ENCODE measurements around the gene FN3K.

The FN3K gene

DNA sequence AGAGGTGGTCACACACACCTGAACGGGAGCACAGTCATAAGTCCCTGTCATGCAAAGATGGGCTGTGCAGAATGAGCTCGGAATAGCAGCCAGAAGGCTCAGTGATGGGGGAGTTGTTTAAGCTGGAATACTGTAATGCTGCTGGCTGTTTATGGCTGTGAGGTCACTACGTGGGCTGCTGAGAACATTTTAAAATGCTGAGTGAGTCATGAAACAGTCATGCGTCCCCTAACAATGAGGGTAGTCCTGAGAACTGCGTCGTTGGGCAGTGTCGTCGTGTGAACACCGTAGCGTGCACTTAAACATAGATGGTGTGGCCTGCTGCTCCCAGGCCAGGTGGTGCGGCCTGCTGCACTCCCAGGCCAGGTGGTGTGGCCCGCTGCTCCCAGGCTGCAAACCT lies 56.1 kb downstream of the FN3K start:
- Histone ChIP-seq H3K79me2 (ENCODE audit: insufficient read depth, low read length) (peaks cover 53% of the 10 kb centered on the region; the same call in 1 of the 2 replicates), H3K4me1 (ENCODE audit: insufficient read depth, low read length, poor library complexity, severe bottlenecking) (no peaks in the 10 kb centered on the region), H3K9me2 (replicated peaks; ENCODE audit: low read depth, low read length) (no peaks in the 10 kb centered on the region), H3K4me2 (ENCODE audit: low read depth, low read length, poor library complexity, severe bottlenecking) (no peak overlapping the region), H3K27me3 (ENCODE audit: insufficient read depth, low read length, poor library complexity, severe bottlenecking) (no peaks in the 10 kb centered on the region), H3K36me3 (ENCODE audit: insufficient read depth, low read length) (peaks cover 46% of the 10 kb centered on the region; the same call in 1 of the 2 replicates), H3K9ac (ENCODE audit: low read depth, low read length, poor library complexity, severe bottlenecking) (no peak overlapping the region), H3K4me3 (ENCODE audit: low read length, poor library complexity, severe bottlenecking) (no peak overlapping the region), H3K9me3 (ENCODE audit: insufficient read depth, low read depth, low read length) (no peaks in the 10 kb centered on the region), H2AFZ (ENCODE audit: low read length) (no peak overlapping the region), H4K20me1 (ENCODE audit: insufficient read depth, low read length, poor library complexity, severe bottlenecking) (peaks cover 11% of the 10 kb centered on the region), H3F3A (ENCODE audit: low read depth) (no peaks in the 10 kb centered on the region)
- TF ChIP-seq EZH2phosphoT487 (IDR thresholded peaks at IDR 0.05; ENCODE audit: borderline replicate concordance) = no peak
- TF ChIP-seq, protein P1, sequence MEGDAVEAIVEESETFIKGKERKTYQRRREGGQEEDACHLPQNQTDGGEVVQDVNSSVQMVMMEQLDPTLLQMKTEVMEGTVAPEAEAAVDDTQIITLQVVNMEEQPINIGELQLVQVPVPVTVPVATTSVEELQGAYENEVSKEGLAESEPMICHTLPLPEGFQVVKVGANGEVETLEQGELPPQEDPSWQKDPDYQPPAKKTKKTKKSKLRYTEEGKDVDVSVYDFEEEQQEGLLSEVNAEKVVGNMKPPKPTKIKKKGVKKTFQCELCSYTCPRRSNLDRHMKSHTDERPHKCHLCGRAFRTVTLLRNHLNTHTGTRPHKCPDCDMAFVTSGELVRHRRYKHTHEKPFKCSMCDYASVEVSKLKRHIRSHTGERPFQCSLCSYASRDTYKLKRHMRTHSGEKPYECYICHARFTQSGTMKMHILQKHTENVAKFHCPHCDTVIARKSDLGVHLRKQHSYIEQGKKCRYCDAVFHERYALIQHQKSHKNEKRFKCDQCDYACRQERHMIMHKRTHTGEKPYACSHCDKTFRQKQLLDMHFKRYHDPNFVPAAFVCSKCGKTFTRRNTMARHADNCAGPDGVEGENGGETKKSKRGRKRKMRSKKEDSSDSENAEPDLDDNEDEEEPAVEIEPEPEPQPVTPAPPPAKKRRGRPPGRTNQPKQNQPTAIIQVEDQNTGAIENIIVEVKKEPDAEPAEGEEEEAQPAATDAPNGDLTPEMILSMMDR (conservative IDR thresholded peaks at IDR 0.05; ENCODE audit: low read length) = no peak

DNA sequence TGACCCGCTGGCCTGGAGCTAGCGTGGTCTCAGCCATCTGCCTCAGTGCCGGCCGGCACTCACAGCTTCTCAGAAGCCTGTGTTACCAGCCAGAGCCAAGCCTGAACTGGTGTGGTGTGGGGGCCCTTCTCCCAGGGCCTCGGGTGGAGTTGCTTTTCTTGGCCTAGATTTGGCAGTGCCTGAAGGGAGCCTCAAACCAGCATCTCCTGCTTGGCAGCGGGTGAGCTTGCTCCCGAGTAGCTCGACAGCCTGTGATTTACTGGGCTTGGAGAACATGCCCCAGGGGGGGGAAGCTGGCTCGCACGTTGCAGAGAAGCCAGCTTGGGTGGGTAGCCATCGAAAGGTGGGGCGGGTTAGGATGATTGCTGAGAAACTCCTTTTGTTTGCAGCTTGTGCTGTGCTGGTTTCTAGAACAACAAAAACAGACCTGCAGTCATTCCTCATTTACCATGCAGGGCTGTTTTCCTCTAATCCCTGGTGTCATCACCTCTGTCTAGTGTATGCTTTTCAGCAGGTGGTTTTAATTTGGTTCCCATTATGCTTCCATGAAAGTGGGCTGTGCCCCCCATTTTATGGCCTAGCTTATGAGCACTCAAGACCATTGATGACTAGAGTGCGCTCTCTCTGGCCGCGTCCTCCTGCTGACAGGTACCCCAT lies 58.7 kb downstream of the FN3K start:
- Histone ChIP-seq H3K36me3 (ENCODE audit: insufficient read depth, low read length) (peaks cover 49% of the 10 kb centered on the region; the same call in 1 of the 2 replicates), H3K79me2 (ENCODE audit: insufficient read depth, low read length) (peaks cover 48% of the 10 kb centered on the region; the same call in 1 of the 2 replicates), H3K4me2 (ENCODE audit: low read depth, low read length, poor library complexity, severe bottlenecking) (no peak overlapping the region)

DNA sequence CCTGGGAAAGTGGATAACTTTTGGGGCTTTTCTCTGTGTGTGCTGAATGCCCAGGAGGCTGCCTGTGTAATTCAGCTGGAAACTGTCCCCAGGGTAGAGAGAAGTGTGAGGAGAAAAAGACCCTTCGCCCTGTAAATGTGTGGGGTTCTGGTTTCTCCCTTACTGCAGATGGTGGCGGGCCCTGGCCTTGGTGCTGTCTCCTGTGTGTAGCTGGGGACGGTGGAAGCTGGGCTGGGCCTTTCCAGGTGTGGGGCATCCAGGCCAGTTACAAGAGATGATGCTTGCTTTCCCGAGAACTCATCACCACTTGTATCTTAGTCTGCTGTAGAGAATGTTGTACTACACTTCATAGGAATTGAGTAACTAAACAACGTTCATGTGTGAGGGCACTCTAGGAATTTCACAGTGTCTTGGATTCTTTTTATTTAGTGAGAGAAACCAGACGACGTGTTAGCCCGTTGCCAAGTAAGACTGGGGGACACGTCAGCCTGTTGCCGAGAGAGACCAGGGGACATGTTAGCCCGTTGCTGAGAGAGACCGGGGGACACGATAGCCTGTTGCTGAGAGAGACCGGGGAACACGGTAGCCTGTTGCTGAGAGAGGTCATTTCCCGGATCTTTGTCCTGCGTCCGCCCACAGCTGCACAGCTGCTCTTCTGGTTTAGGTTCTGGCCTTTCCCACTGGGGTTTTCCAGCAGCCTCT lies 59.5 kb downstream of the FN3K start:
- peaks cover 11% of the 10 kb centered on the region for H4K20me1 ChIP-seq (ENCODE audit: insufficient read depth, low read length, poor library complexity, severe bottlenecking)
- no peak overlapping the region for H3K9ac ChIP-seq (ENCODE audit: low read depth, low read length, poor library complexity, severe bottlenecking)
- no peaks in the 10 kb centered on the region for H3K9me2 ChIP-seq (replicated peaks; ENCODE audit: low read depth, low read length)
- peaks cover 55% of the 10 kb centered on the region; the same call in 1 of the 2 replicates for H3K36me3 ChIP-seq (ENCODE audit: insufficient read depth, low read length)
- TF ChIP-seq, protein P1 (conservative IDR thresholded peaks at IDR 0.05; ENCODE audit: low read length) = no peak
- TF ChIP-seq EZH2phosphoT487 (IDR thresholded peaks at IDR 0.05; ENCODE audit: borderline replicate concordance) = no peak
- no peak overlapping the region for H3K4me2 ChIP-seq (ENCODE audit: low read depth, low read length, poor library complexity, severe bottlenecking)
- no peaks in the 10 kb centered on the region for H3K27me3 ChIP-seq (ENCODE audit: insufficient read depth, low read length, poor library complexity, severe bottlenecking)
- H3F3A ChIP-seq (ENCODE audit: low read depth) = no peaks in the 10 kb centered on the region
- H3K79me2 ChIP-seq (ENCODE audit: insufficient read depth, low read length) = peaks cover 40% of the 10 kb centered on the region; the same call in 1 of the 2 replicates
- H2AFZ ChIP-seq (ENCODE audit: low read length) = no peak overlapping the region
- no peak overlapping the region for H3K4me3 ChIP-seq (ENCODE audit: low read length, poor library complexity, severe bottlenecking)
- H3K9me3 ChIP-seq (ENCODE audit: insufficient read depth, low read depth, low read length) = no peaks in the 10 kb centered on the region
- H3K4me1 ChIP-seq (ENCODE audit: insufficient read depth, low read length, poor library complexity, severe bottlenecking) = no peaks in the 10 kb centered on the region

More for the DNA sequence above, 58.7 kb downstream of the FN3K start:
- no peaks in the 10 kb centered on the region for H3F3A ChIP-seq (ENCODE audit: low read depth)
- TF ChIP-seq, protein P1 (conservative IDR thresholded peaks at IDR 0.05; ENCODE audit: low read length) = no peak
- no peak for TF ChIP-seq EZH2phosphoT487 (IDR thresholded peaks at IDR 0.05; ENCODE audit: borderline replicate concordance)
- H3K4me1 ChIP-seq (ENCODE audit: insufficient read depth, low read length, poor library complexity, severe bottlenecking) = no peaks in the 10 kb centered on the region
- no peak overlapping the region for H3K4me3 ChIP-seq (ENCODE audit: low read length, poor library complexity, severe bottlenecking)
- H3K9me3 ChIP-seq (ENCODE audit: insufficient read depth, low read depth, low read length) = no peaks in the 10 kb centered on the region
- H3K9me2 ChIP-seq (replicated peaks; ENCODE audit: low read depth, low read length) = no peaks in the 10 kb centered on the region
- peaks cover 11% of the 10 kb centered on the region for H4K20me1 ChIP-seq (ENCODE audit: insufficient read depth, low read length, poor library complexity, severe bottlenecking)
- H3K27me3 ChIP-seq (ENCODE audit: insufficient read depth, low read length, poor library complexity, severe bottlenecking) = no peaks in the 10 kb centered on the region
- no peak overlapping the region for H2AFZ ChIP-seq (ENCODE audit: low read length)
- no peak overlapping the region for H3K9ac ChIP-seq (ENCODE audit: low read depth, low read length, poor library complexity, severe bottlenecking)

All from Loucy (cell line).